PC-3 (cell line): ENCODE results near the gene GRHL3.

ENCODE experiments used
- EZH2 ChIP-seq: fragments of 300-600 bp; sonication (generic); IDR thresholded peaks from one replicate; pipeline ENCODE4 v1.6.1; 2017; ENCODE audit warnings: antibody characterized with exemption, mild to moderate bottlenecking, low read length; ENCODE audit not compliant: unreplicated experiment
- EZH2phosphoT487 ChIP-seq: fragments of 300-600 bp; sonication (generic); IDR thresholded peaks from 2 replicates; pipeline ENCODE4 v1.6.1; 2018; ENCODE audit warnings: mild to moderate bottlenecking, antibody characterized with exemption, low read length, borderline replicate concordance
- TF ChIP-seq, protein P1 (sequence below): fragments of 300-600 bp; sonication (generic); conservative IDR thresholded peaks from 2 replicates; pipeline ENCODE4 v1.5.1; 2017; ENCODE audit warnings: antibody characterized with exemption, low read depth, mild to moderate bottlenecking, low read length

DNA sequence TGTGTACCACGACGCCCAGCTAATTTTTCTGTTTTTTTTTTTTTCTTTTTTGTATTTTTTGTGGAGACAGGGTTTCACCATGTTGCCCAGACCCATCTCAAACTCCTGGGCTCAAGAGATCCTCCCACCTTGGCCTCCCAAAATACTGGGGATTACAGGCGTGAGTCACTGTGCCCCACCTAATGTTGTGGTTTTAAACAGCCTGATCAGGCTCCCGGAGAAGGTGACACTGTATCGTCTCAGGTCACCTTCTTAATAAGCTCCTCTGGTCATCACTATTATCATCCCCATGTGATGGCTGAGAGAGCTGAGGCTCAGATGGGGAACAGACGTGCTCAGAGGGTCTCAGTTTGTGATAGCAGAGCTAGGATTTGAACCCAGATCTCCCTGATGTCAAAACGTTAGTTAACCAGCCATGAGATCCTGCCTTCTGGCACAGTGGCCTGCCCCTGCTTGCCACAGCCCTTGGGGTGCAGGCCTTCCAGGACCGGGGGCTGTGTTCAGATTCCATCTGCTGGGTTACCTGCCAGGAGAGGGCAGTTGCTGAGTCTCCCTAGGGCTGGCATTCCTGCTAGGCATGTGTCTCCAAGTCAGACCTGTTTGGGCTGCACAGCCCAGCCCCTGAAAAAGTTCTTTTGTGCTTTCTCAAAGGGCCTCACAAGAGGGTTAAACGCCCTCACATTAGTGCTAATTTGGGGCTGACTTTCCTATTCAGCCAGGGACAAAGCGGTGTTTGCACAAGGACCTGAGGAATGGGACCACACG lies 32.7 kb upstream of the GRHL3 start:
- TF ChIP-seq, protein P1, sequence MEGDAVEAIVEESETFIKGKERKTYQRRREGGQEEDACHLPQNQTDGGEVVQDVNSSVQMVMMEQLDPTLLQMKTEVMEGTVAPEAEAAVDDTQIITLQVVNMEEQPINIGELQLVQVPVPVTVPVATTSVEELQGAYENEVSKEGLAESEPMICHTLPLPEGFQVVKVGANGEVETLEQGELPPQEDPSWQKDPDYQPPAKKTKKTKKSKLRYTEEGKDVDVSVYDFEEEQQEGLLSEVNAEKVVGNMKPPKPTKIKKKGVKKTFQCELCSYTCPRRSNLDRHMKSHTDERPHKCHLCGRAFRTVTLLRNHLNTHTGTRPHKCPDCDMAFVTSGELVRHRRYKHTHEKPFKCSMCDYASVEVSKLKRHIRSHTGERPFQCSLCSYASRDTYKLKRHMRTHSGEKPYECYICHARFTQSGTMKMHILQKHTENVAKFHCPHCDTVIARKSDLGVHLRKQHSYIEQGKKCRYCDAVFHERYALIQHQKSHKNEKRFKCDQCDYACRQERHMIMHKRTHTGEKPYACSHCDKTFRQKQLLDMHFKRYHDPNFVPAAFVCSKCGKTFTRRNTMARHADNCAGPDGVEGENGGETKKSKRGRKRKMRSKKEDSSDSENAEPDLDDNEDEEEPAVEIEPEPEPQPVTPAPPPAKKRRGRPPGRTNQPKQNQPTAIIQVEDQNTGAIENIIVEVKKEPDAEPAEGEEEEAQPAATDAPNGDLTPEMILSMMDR: no peak
- no peak for TF ChIP-seq EZH2
- no peak for TF ChIP-seq EZH2phosphoT487
